NCI-H2196 treated with DMSO at 0.1 percent for 48 hours (cell line): ENCODE data around the gene COL5A1.
A peak's percentile ranks its signal among the peaks of the same experiment; 100 is the strongest.

Experiments
- DNase-seq: peaks from one replicate; lab custom pipeline; 2025; ENCODE audit not compliant: unreplicated experiment; lab: John Stamatoyannopoulos, UW

The COL5A1 gene

GRCh38 chr9:134759913-134760312, 118.3 kb downstream of the COL5A1 start:
- no peak for DNase-seq

- DNase-seq: no peak
Measured at GRCh38 chr9:134760750-134761420, 119.3 kb downstream of the COL5A1 start.

- no peak for DNase-seq
Measured at GRCh38 chr9:134764473-134765269, 123.1 kb downstream of the COL5A1 start.

- DNase-seq: no peak
Measured at GRCh38 chr9:134765785-134766184, 124.2 kb downstream of the COL5A1 start.

- DNase-seq: no peak
Measured at GRCh38 chr9:134766587-134766986, 125.0 kb downstream of the COL5A1 start.

GRCh38 chr9:134768332-134768708, 126.7 kb downstream of the COL5A1 start:
- no peak for DNase-seq

- DNase-seq: no peak
Measured at GRCh38 chr9:134768709-134769351, 127.2 kb downstream of the COL5A1 start.

- no peak for DNase-seq
Measured at GRCh38 chr9:134770972-134771971, 129.7 kb downstream of the COL5A1 start.

GRCh38 chr9:134772331-134772730, 130.7 kb downstream of the COL5A1 start:
- DNase-seq: no peak

- no peak for DNase-seq
Measured at GRCh38 chr9:134773842-134774241, 132.2 kb downstream of the COL5A1 start.

- DNase-seq: no peak
Measured at GRCh38 chr9:134774410-134774809, 132.8 kb downstream of the COL5A1 start.

- no peak for DNase-seq
Measured at GRCh38 chr9:134775081-134775951, 133.7 kb downstream of the COL5A1 start.

- DNase-seq: no peak
Measured at GRCh38 chr9:134776080-134776796, 134.6 kb downstream of the COL5A1 start.

- no peak for DNase-seq
Measured at GRCh38 chr9:134777153-134777552, 135.6 kb downstream of the COL5A1 start.

GRCh38 chr9:134778156-134778555, 136.6 kb downstream of the COL5A1 start:
- no peak for DNase-seq

GRCh38 chr9:134778841-134779411, 137.3 kb downstream of the COL5A1 start:
- peak; percentile 3 for DNase-seq

GRCh38 chr9:134779640-134780039, 138.0 kb downstream of the COL5A1 start:
- no peak for DNase-seq

GRCh38 chr9:134781591-134782302, 140.1 kb downstream of the COL5A1 start:
- DNase-seq: no peak
